ENCODE data around the gene LHCGR. TPM values are rescaled to one million over a fixed set of nuclear protein-coding genes. Genes with fewer than 3 reads are reported as not detected.

Gene LHCGR
- polyA plus RNA-seq (ENCODE audit: insufficient read length): 0.25 TPM

- DNase-seq: no peak
These were observed at the start of gene LHCGR for GRCh38 chr2:48755473-48755872. LHCGR (minus strand) TSS chr2:48755724; CDS start chr2:48755671, 53 bp downstream.

GRCh38 chr2:48799601-48800000 is 44.1 kb upstream of the LHCGR start:
- DNase-seq: no peak

- DNase-seq: no peak
These were observed 39.5 kb upstream of the LHCGR start for GRCh38 chr2:48795065-48795464.

GRCh38 chr2:48793671-48794070 is 38.1 kb upstream of the LHCGR start:
- no peak for DNase-seq

- DNase-seq: no peak
These were observed 36.5 kb upstream of the LHCGR start for GRCh38 chr2:48792030-48792429.

GRCh38 chr2:48790407-48791170 is 35.1 kb upstream of the LHCGR start:
- no peak for DNase-seq

- no peak for DNase-seq
These were observed 32.1 kb upstream of the LHCGR start for GRCh38 chr2:48787580-48787979.

GRCh38 chr2:48781366-48781765 is 25.8 kb upstream of the LHCGR start:
- DNase-seq: no peak

- no peak for DNase-seq
These were observed 23.6 kb upstream of the LHCGR start for GRCh38 chr2:48779019-48779716.

GRCh38 chr2:48774251-48774650 is 18.7 kb upstream of the LHCGR start:
- DNase-seq: no peak

GRCh38 chr2:48771241-48772014 is 15.9 kb upstream of the LHCGR start:
- DNase-seq: no peak

- no peak for DNase-seq
These were observed 14.7 kb upstream of the LHCGR start for GRCh38 chr2:48770181-48770580.

- DNase-seq: no peak
These were observed 13.1 kb upstream of the LHCGR start for GRCh38 chr2:48768669-48769068.

GRCh38 chr2:48767330-48767729 is 11.8 kb upstream of the LHCGR start:
- no peak for DNase-seq

GRCh38 chr2:48760826-48761225 is 5.3 kb upstream of the LHCGR start:
- DNase-seq: no peak

GRCh38 chr2:48759682-48760081 is 4.2 kb upstream of the LHCGR start:
- DNase-seq: no peak

- DNase-seq: no peak
These were observed 765 bp upstream of the LHCGR start for GRCh38 chr2:48756289-48756688.

- DNase-seq: no peak
These were observed 650 bp downstream of the LHCGR start for GRCh38 chr2:48754874-48755273.

GRCh38 chr2:48753228-48753627 is 2.3 kb downstream of the LHCGR start:
- no peak for DNase-seq

GRCh38 chr2:48750128-48750739 is 5.3 kb downstream of the LHCGR start:
- no peak for DNase-seq

GRCh38 chr2:48749291-48750127 is 6.0 kb downstream of the LHCGR start:
- no peak for DNase-seq

GRCh38 chr2:48747319-48747718 is 8.2 kb downstream of the LHCGR start:
- no peak for DNase-seq

Measured in hindlimb muscle (tissue), 1 donor.